ENCODE measurements around the gene UBXN4. TPM values are rescaled to one million over a fixed set of nuclear protein-coding genes. Genes with fewer than 3 reads are reported as not detected.

Gene UBXN4
- total and polyA plus RNA-seq, 2 donors (not counting 3 experiments of a cell fraction or from before 2014, with no cell fraction given), result 40.8 to 108 TPM

DNA sequence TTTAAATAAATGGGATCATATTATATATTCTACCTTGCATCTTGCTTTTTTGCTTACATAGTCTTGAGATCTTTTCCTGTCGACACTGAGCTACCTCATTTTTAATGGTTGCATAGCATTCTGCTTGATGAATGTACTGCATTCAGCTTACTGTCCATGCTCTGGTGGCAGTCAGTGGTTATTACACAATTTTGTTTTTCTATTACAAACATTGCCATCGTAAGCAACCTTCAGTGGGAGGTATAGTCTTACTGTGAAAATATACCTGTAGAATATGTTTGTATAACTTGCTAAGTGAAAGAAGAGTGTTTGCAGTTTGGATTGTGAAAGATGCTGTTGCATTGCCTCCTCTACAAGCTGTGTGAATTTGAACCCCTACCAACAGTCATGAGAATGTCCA lies 43.4 kb downstream of the UBXN4 start:
- Histone ChIP-seq H3K27me3 (ENCODE audit: control insufficient read depth in 2 of 2, insufficient read depth in 2 of 2, low read length in 2 of 2) (no peaks in the 10 kb centered on the region), H4K20me1 (replicated peaks; ENCODE audit: control insufficient read depth, extremely low read depth, insufficient read depth, low read length) (no peaks in the 10 kb centered on the region), H3K4me2 (ENCODE audit: insufficient read depth, low read length) (no peak overlapping the region), H3K9me3 (replicated peaks; ENCODE audit: control insufficient read depth, insufficient read depth, low read length) (no peaks in the 10 kb centered on the region), H3K4me1 (ENCODE audit: control insufficient read depth, extremely low read depth, insufficient read depth, low read length) (peaks cover 7% of the 10 kb centered on the region), H3K27ac (ENCODE audit: insufficient read depth, low read depth, low read length) (no peak overlapping the region), H3K9ac (replicated peaks; ENCODE audit: extremely low read depth, insufficient read depth, low read length) (no peak overlapping the region), H2AFZ (ENCODE audit: low read depth, low read length) (no peak overlapping the region), H3K79me2 (ENCODE audit: control insufficient read depth, insufficient read depth, low read length) (no peaks in the 10 kb centered on the region), H3K4me3 (replicated peaks in 1 of 3; ENCODE audit: insufficient read depth in 1 of 3, low read depth in 1 of 3, low read length in 3 of 3) (no peak overlapping the region), H3K36me3 (ENCODE audit: control insufficient read depth in 2 of 2, extremely low read depth in 1 of 2, insufficient read depth in 2 of 2, low read length in 2 of 2) (peaks cover 18 to 30% of the 10 kb centered on the region in 2 experiments), H3K9me1 (replicated peaks; ENCODE audit: control insufficient read depth, extremely low read depth, insufficient read depth, low read length) (no peaks in the 10 kb centered on the region)
- dilution Hi-C loops (cut with MboI; ENCODE audit: extremely low pct_ligation_motif_present, low sequenced_read_pairs) (no loop called here), intact Hi-C loops (cut with micrococcal nuclease) (no loop called here)
- no TSS peak for BruUV-seq (replicated peaks)
- ChIA-PET POLR2A (no interaction called here), CTCF (interaction anchor here (0.9 to 8.5 kb wide), 4 partner anchors 12 to 796 kb away, joined by 3 to 78 read pairs (median 8); no protein-coding TSS in a partner anchor)
- TF ChIP-seq FOS (IDR thresholded peaks at IDR 0.05; ENCODE audit: borderline replicate concordance, insufficient read depth, low read length) (no peak), POLR2A (IDR thresholded peaks at IDR 0.05; ENCODE audit: low read depth, low read length) (no peak), JUN (IDR thresholded peaks at IDR 0.05; ENCODE audit: borderline replicate concordance, insufficient read depth, insufficient read length, low read depth) (no peak), POLR2AphosphoS5 (IDR thresholded peaks at IDR 0.05; ENCODE audit: insufficient read depth, low read depth, low read length) (no peak), GATA2 (IDR thresholded peaks at IDR 0.05; ENCODE audit: insufficient read depth, insufficient read length, low read depth, low read length) (no peak), MYC (IDR thresholded peaks at IDR 0.05; ENCODE audit: low read depth, low read length) (no peak), EZH2 (IDR thresholded peaks at IDR 0.05; ENCODE audit: borderline replicate concordance, low read depth, low read length, severe bottlenecking) (no peak)
- TF ChIP-seq, protein P1, sequence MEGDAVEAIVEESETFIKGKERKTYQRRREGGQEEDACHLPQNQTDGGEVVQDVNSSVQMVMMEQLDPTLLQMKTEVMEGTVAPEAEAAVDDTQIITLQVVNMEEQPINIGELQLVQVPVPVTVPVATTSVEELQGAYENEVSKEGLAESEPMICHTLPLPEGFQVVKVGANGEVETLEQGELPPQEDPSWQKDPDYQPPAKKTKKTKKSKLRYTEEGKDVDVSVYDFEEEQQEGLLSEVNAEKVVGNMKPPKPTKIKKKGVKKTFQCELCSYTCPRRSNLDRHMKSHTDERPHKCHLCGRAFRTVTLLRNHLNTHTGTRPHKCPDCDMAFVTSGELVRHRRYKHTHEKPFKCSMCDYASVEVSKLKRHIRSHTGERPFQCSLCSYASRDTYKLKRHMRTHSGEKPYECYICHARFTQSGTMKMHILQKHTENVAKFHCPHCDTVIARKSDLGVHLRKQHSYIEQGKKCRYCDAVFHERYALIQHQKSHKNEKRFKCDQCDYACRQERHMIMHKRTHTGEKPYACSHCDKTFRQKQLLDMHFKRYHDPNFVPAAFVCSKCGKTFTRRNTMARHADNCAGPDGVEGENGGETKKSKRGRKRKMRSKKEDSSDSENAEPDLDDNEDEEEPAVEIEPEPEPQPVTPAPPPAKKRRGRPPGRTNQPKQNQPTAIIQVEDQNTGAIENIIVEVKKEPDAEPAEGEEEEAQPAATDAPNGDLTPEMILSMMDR (IDR thresholded peaks at IDR 0.05; ENCODE audit: extremely low read depth in 1 of 2, insufficient read depth in 1 of 2, low read depth in 1 of 2, low read length in 2 of 2), result no peak
- TF ChIP-seq, protein P2, sequence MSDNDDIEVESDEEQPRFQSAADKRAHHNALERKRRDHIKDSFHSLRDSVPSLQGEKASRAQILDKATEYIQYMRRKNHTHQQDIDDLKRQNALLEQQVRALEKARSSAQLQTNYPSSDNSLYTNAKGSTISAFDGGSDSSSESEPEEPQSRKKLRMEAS (IDR thresholded peaks at IDR 0.05; ENCODE audit: insufficient read depth, insufficient read length), result no peak
- no peak for FAIRE-seq
- no peak for DNase-seq (ENCODE audit: low read depth, low spot score)

All from endothelial cell of umbilical vein (primary cell).